Smooth muscle cell of the coronary artery (primary cell): ENCODE results near the gene ITPKB. TPM values are rescaled to one million over a fixed set of nuclear protein-coding genes. Genes with fewer than 3 reads are reported as not detected.

Experiments used
- total RNA-seq: library from RNA; depleted of rRNA; stranded (reverse); fragments of >200 nt; gene quantifications from 2 replicates; pipeline ENCODE4 v1.2.3, GENCODE V29; 2014; ENCODE audit warnings: low replicate concordance

Gene ITPKB
- 2.8 and 5.3 TPM in 2 replicates for total RNA-seq

GRCh38 chr1:226738995-226739695, at the start of gene ITPKB:
Gene ITPKB (minus strand): TSS chr1:226739282. CDS start chr1:226737458, 1,824 bp downstream.

Other genes starting within 250 kb of the ITPKB start
- 0.23 TPM in 1 of 2 replicates, not detected in the other for gene STUM, start 190.5 kb downstream of the ITPKB start, total RNA-seq
- gene PSEN2, start 131.3 kb upstream of the ITPKB start, total RNA-seq: 9.6 and 30.0 TPM in 2 replicates
- 4.3 and 20.1 TPM in 2 replicates for gene COQ8A, start 201.0 kb upstream of the ITPKB start, total RNA-seq